Measurements from ENCODE around the gene ZC3H15. TPM values are rescaled to one million over a fixed set of nuclear protein-coding genes. Genes with fewer than 3 reads are reported as not detected.

The ZC3H15 gene
- total and polyA plus RNA-seq, 2 of the 8 experiments (the other 6 are each of a cell fraction or from before 2014, with no cell fraction given) = 32.0 to 80.8 TPM

DNA sequence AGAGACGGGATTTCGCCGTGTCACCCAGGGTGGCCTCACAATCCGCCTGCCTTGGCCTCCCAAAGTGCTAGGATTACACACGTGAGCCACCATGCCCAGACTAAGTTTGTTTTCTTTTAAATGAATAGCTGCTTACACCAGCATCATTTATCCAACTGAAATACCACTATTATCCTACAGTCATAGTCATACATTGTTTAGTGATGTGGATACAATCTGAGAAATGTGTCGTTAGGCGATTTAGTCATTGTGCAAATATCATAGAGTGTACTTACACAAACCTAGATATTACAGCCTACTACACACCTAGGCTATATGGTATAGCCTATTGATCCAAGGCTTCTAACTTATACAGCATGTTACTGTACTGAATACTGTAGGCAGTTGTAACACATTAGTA is 10.3 kb downstream of the ZC3H15 start:
- DNase-seq (ENCODE audit: low read depth in 1 of 2, low spot score in 2 of 2) = no peak
- TF ChIP-seq PHF8 (conservative IDR thresholded peaks at IDR 0.05; ENCODE audit: low read depth, low read length) (no peak), SP4 (IDR thresholded peaks at IDR 0.05; ENCODE audit: low read length) (no peak), SP1 (IDR thresholded peaks at IDR 0.05; ENCODE audit: low read depth, low read length) (no peak), BCL11A (IDR thresholded peaks at IDR 0.05; ENCODE audit: low read depth in 2 of 2, low read length in 2 of 2) (no peak), CTBP2 (IDR thresholded peaks at IDR 0.05; ENCODE audit: borderline replicate concordance, insufficient read depth, insufficient read length, low read length) (no peak), YY1 (IDR thresholded peaks at IDR 0.05; ENCODE audit: low read depth, low read length) (no peak), CHD1 (IDR thresholded peaks at IDR 0.05; ENCODE audit: low read depth, low read length) (no peak), TBP (IDR thresholded peaks at IDR 0.05; ENCODE audit: low read depth, low read length) (no peak), KDM4A (IDR thresholded peaks at IDR 0.05; ENCODE audit: low read depth, low read length, severe bottlenecking) (no peak), JUN (IDR thresholded peaks at IDR 0.05; ENCODE audit: low read depth, low read length) (no peak), SIN3A (conservative IDR thresholded peaks at IDR 0.05 in 1 of 2, IDR thresholded peaks at IDR 0.05 in 1 of 2; ENCODE audit: low read depth in 1 of 2, low read length in 2 of 2) (no peak)
- TF ChIP-seq, protein P1, sequence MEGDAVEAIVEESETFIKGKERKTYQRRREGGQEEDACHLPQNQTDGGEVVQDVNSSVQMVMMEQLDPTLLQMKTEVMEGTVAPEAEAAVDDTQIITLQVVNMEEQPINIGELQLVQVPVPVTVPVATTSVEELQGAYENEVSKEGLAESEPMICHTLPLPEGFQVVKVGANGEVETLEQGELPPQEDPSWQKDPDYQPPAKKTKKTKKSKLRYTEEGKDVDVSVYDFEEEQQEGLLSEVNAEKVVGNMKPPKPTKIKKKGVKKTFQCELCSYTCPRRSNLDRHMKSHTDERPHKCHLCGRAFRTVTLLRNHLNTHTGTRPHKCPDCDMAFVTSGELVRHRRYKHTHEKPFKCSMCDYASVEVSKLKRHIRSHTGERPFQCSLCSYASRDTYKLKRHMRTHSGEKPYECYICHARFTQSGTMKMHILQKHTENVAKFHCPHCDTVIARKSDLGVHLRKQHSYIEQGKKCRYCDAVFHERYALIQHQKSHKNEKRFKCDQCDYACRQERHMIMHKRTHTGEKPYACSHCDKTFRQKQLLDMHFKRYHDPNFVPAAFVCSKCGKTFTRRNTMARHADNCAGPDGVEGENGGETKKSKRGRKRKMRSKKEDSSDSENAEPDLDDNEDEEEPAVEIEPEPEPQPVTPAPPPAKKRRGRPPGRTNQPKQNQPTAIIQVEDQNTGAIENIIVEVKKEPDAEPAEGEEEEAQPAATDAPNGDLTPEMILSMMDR (IDR thresholded peaks at IDR 0.05; ENCODE audit: control extremely low read depth in 1 of 3, insufficient read depth in 1 of 3, low read depth in 1 of 3, low read length in 3 of 3) = no peak

More for the DNA sequence above, 10.3 kb downstream of the ZC3H15 start:
- no peaks in the 10 kb centered on the region for H3K4me1 ChIP-seq (replicated peaks in 1 of 4; ENCODE audit: control insufficient read depth in 3 of 4, insufficient read depth in 4 of 4, low read length in 3 of 4)
- POLR2A ChIA-PET (ENCODE audit: partially characterized antibody) = interaction anchor here (1.1 kb wide), 1 partner anchor 11 kb away, joined by 3 read pairs; the partner anchor contains the start of gene ZC3H15
- peaks cover 11 to 85% of the 10 kb centered on the region in 2 experiments for H3K79me2 ChIP-seq (ENCODE audit: control insufficient read depth in 1 of 2, insufficient read depth in 2 of 2, low read length in 2 of 2)
- CTCF ChIA-PET (ENCODE audit: partially characterized antibody) = interaction anchor here (1.6 to 5.4 kb wide), 2 partner anchors 8 to 145 kb away, joined by 4 to 22 read pairs; no protein-coding TSS in a partner anchor
- no peak overlapping the region for H3K23ac ChIP-seq (ENCODE audit: insufficient read length)
- no peaks in the 10 kb centered on the region for H3K23me2 ChIP-seq (ENCODE audit: low read depth, low read length)
- no peak overlapping the region for H2BK15ac ChIP-seq (ENCODE audit: low read length)
- H2BK20ac ChIP-seq (ENCODE audit: low read length) = no peak overlapping the region
- no peak for FAIRE-seq
- no peak overlapping the region for H4K91ac ChIP-seq (replicated peaks; ENCODE audit: insufficient read length, low read length)
- no peak overlapping the region for H2AK5ac ChIP-seq (ENCODE audit: low read depth, low read length)
- H3K36me3 ChIP-seq (ENCODE audit: control insufficient read depth in 2 of 4, insufficient read depth in 4 of 4, low read length in 3 of 4) = peaks cover 2 to 46% (median 16%) of the 10 kb centered on the region in 4 experiments; a peak in 5 of 8 replicates
- H3K79me1 ChIP-seq (ENCODE audit: low read depth, low read length) = peaks cover 2% of the 10 kb centered on the region; the same call in 1 of the 2 replicates
- WGBS, 2 experiments (ENCODE audit: extremely low coverage in 1 of 2, insufficient coverage in 1 of 2, insufficient read length in 1 of 2, insufficient replicate concordance in 2 of 2, low coverage in 1 of 2, low lambda C conversion rate in 2 of 2, missing lambda C conversion rate in 1 of 2) = 89% methylated on average over 7 of the region's 7 CpGs; no CpG with 5 or more reads in 1 of the 2 experiments
- no peak overlapping the region for H3K4ac ChIP-seq (replicated peaks; ENCODE audit: insufficient read length, low read depth, low read length)
- H3K56ac ChIP-seq (replicated peaks; ENCODE audit: insufficient read length, low read depth, low read length) = no peak overlapping the region
- no peak overlapping the region for H3K4me3 ChIP-seq (ENCODE audit: extremely low read depth in 1 of 4, insufficient read depth in 2 of 4, low read depth in 3 of 4, low read length in 4 of 4)
- H4K5ac ChIP-seq (ENCODE audit: insufficient read length, low read depth, low read length) = no peak overlapping the region
- H3K4me2 ChIP-seq (ENCODE audit: insufficient read depth in 1 of 2, low read depth in 2 of 2, low read length in 2 of 2) = no peak overlapping the region
- H2BK12ac ChIP-seq (ENCODE audit: low read depth, low read length) = no peak overlapping the region
- H3K27ac ChIP-seq (ENCODE audit: low read depth, low read length) = no peak overlapping the region
- no peak overlapping the region for H3K18ac ChIP-seq (ENCODE audit: extremely low read depth, low read length)
- H2BK120ac ChIP-seq (replicated peaks; ENCODE audit: low read depth, low read length) = no peak overlapping the region
- no peak overlapping the region for H3K9ac ChIP-seq (replicated peaks in 1 of 4; ENCODE audit: extremely low read depth in 1 of 4, low read depth in 3 of 4, low read length in 3 of 4)
- H3K14ac ChIP-seq (ENCODE audit: insufficient read length) = no peak overlapping the region
- no peak overlapping the region for H4K8ac ChIP-seq (ENCODE audit: extremely low read depth, insufficient read depth, low read length)
- peaks cover 1 to 8% of the 10 kb centered on the region in 2 experiments for H4K20me1 ChIP-seq (replicated peaks in 1 of 2; ENCODE audit: control insufficient read depth in 1 of 2, insufficient read depth in 2 of 2, low read length in 2 of 2)
- no peaks in the 10 kb centered on the region for H3K27me3 ChIP-seq (replicated peaks in 1 of 4; ENCODE audit: control insufficient read depth in 3 of 4, extremely low read depth in 1 of 4, insufficient read depth in 3 of 4, low read length in 3 of 4)
- no peak overlapping the region for H2AFZ ChIP-seq (ENCODE audit: low read length)
- no peaks in the 10 kb centered on the region for H3K9me3 ChIP-seq (ENCODE audit: insufficient read depth in 2 of 2, low read depth in 1 of 2, low read length in 1 of 2)
- no peak overlapping the region for H2BK5ac ChIP-seq (ENCODE audit: low read depth, low read length)

Data from H1 (cell line).